ENCODE results near the gene TMEM244. TPM values are rescaled to one million over a fixed set of nuclear protein-coding genes. Genes with fewer than 3 reads are reported as not detected.
"Not testable (repeated sequence)": the region's sequence is repeated elsewhere in the genome, so short reads cannot be mapped to it uniquely, and the experiment has no call there.

Gene TMEM244
- total RNA-seq, 1 donor from 2014 or later, result not detected

GRCh38 chr6:129802920-129803319, 58.2 kb downstream of the TMEM244 start:
- peaks cover 13% of the 10 kb centered on the region for H3K9me3 Mint-ChIP-seq (ENCODE audit: unreplicated experiment)
- not testable (repeated sequence) for H3K4me1 Mint-ChIP-seq (ENCODE audit: low read depth, unreplicated experiment); H3K9ac ChIP-seq (ENCODE audit: low read length); H3K27me3 Mint-ChIP-seq (ENCODE audit: low read depth, unreplicated experiment); FAIRE-seq; DNase-seq (ENCODE audit: low read depth); H3K4me3 Mint-ChIP-seq (ENCODE audit: unreplicated experiment); H3K36me3 ChIP-seq (ENCODE audit: insufficient read depth, low read length); H4K20me1 ChIP-seq (ENCODE audit: insufficient read depth, low read length); H3K27ac ChIP-seq (ENCODE audit: low read depth, low read length); H3K27me3 ChIP-seq (ENCODE audit: insufficient read depth, low read length); H3K79me2 ChIP-seq (ENCODE audit: insufficient read depth, low read length); H3K27ac Mint-ChIP-seq (ENCODE audit: unreplicated experiment); H3K4me1 ChIP-seq (ENCODE audit: insufficient read depth, low read length); H3K36me3 Mint-ChIP-seq (ENCODE audit: low read depth, unreplicated experiment); H2AFZ ChIP-seq (ENCODE audit: low read depth, low read length); H3K4me3 ChIP-seq (ENCODE audit: insufficient read depth, low read depth, low read length); H3K4me2 ChIP-seq (ENCODE audit: low read length); H3K9me3 ChIP-seq (ENCODE audit: insufficient read depth, low read depth, low read length)

- no peaks in the 10 kb centered on the region for H3K27me3 ChIP-seq (ENCODE audit: insufficient read depth, low read length)
- no peak overlapping the region for H3K9ac ChIP-seq (ENCODE audit: low read length)
- H3K4me1 Mint-ChIP-seq (ENCODE audit: low read depth, unreplicated experiment), result no peaks in the 10 kb centered on the region
- H3K9me3 Mint-ChIP-seq (ENCODE audit: unreplicated experiment), result peaks cover 12% of the 10 kb centered on the region
- no peak overlapping the region for H3K27ac ChIP-seq (ENCODE audit: low read depth, low read length)
- H4K20me1 ChIP-seq (ENCODE audit: insufficient read depth, low read length), result no peaks in the 10 kb centered on the region
- H3K4me1 ChIP-seq (ENCODE audit: insufficient read depth, low read length), result no peaks in the 10 kb centered on the region
- H3K4me2 ChIP-seq (ENCODE audit: low read length), result no peak overlapping the region
- peaks cover 4% of the 10 kb centered on the region for H3K9me3 ChIP-seq (ENCODE audit: insufficient read depth, low read depth, low read length)
- H3K4me3 ChIP-seq (ENCODE audit: insufficient read depth, low read depth, low read length), result no peak overlapping the region
- DNase-seq (ENCODE audit: low read depth) (no peak), FAIRE-seq (no peak)
- H3K4me3 Mint-ChIP-seq (ENCODE audit: unreplicated experiment), result no peak overlapping the region
- H3K36me3 Mint-ChIP-seq (ENCODE audit: low read depth, unreplicated experiment), result peaks cover 4% of the 10 kb centered on the region
- H3K27me3 Mint-ChIP-seq (ENCODE audit: low read depth, unreplicated experiment), result peaks cover 3% of the 10 kb centered on the region
- TF ChIP-seq EZH2 (IDR thresholded peaks at IDR 0.05; ENCODE audit: insufficient read depth, low read length), result no peak
- no peak for TF ChIP-seq CTCF (IDR thresholded peaks at IDR 0.05; ENCODE audit: insufficient read depth, low read depth, low read length)
- H3K27ac Mint-ChIP-seq (ENCODE audit: unreplicated experiment), result no peak overlapping the region
- no peak overlapping the region for H2AFZ ChIP-seq (ENCODE audit: low read depth, low read length)
- no peaks in the 10 kb centered on the region for H3K36me3 ChIP-seq (ENCODE audit: insufficient read depth, low read length)
- no peaks in the 10 kb centered on the region for H3K79me2 ChIP-seq (ENCODE audit: insufficient read depth, low read length)
Observed at GRCh38 chr6:129801909-129802308, 59.2 kb downstream of the TMEM244 start.

GRCh38 chr6:129795261-129795660, 65.9 kb downstream of the TMEM244 start:
- no peaks in the 10 kb centered on the region for H3K27me3 ChIP-seq (ENCODE audit: insufficient read depth, low read length)
- Mint-ChIP-seq H3K27ac (ENCODE audit: unreplicated experiment) (no peak overlapping the region), H3K27me3 (ENCODE audit: low read depth, unreplicated experiment) (peaks cover 9% of the 10 kb centered on the region), H3K9me3 (ENCODE audit: unreplicated experiment) (peaks cover 3% of the 10 kb centered on the region), H3K36me3 (ENCODE audit: low read depth, unreplicated experiment) (no peaks in the 10 kb centered on the region), H3K4me1 (ENCODE audit: low read depth, unreplicated experiment) (no peaks in the 10 kb centered on the region), H3K4me3 (ENCODE audit: unreplicated experiment) (no peak overlapping the region)
- no peak overlapping the region for H2AFZ ChIP-seq (ENCODE audit: low read depth, low read length)
- TF ChIP-seq CTCF (IDR thresholded peaks at IDR 0.05; ENCODE audit: insufficient read depth, low read depth, low read length) (no peak), EZH2 (IDR thresholded peaks at IDR 0.05; ENCODE audit: insufficient read depth, low read length) (no peak)
- FAIRE-seq (no peak), DNase-seq (ENCODE audit: low read depth) (no peak)
- no peaks in the 10 kb centered on the region for H4K20me1 ChIP-seq (ENCODE audit: insufficient read depth, low read length)
- no peak overlapping the region for H3K4me2 ChIP-seq (ENCODE audit: low read length)
- no peaks in the 10 kb centered on the region for H3K36me3 ChIP-seq (ENCODE audit: insufficient read depth, low read length)
- no peaks in the 10 kb centered on the region for H3K4me1 ChIP-seq (ENCODE audit: insufficient read depth, low read length)
- H3K4me3 ChIP-seq (ENCODE audit: insufficient read depth, low read depth, low read length), result no peak overlapping the region
- H3K9ac ChIP-seq (ENCODE audit: low read length), result no peak overlapping the region
- no peaks in the 10 kb centered on the region for H3K79me2 ChIP-seq (ENCODE audit: insufficient read depth, low read length)
- H3K9me3 ChIP-seq (ENCODE audit: insufficient read depth, low read depth, low read length), result no peaks in the 10 kb centered on the region
- H3K27ac ChIP-seq (ENCODE audit: low read depth, low read length), result no peak overlapping the region
